SK-N-SH (cell line): Measurements from ENCODE around the gene GPC4. TPM values are rescaled to one million over a fixed set of nuclear protein-coding genes. Genes with fewer than 3 reads are reported as not detected.

Experiments
- CTCF ChIA-PET: fragments of 300-600, 350-600 bp; formaldehyde crosslinking; extraction: SDS; loops from one replicate; lab custom pipeline; 2021; lab: Yijun Ruan, JAX
- POLR2A ChIA-PET: fragments of 350-600 bp; sonication (Branson Sonifier 250); formaldehyde crosslinking; extraction: SDS; loops from one replicate; lab custom pipeline; 2020; ENCODE audit warnings: antibody characterized with exemption, inconsistent platforms; lab: Yijun Ruan, JAX
- DNase-seq: peaks from one replicate; pipeline ENCODE4 v3.0.0; 2012
- H2AFZ ChIP-seq: fragments of 200-600 bp; sonication (generic); 2 replicates; pipeline ENCODE4 v1.8.1; 2016; ENCODE audit warnings: antibody characterized with exemption, mild to moderate bottlenecking, low read depth
- H3F3A ChIP-seq: fragments of 200-600 bp; sonication (generic); replicated peaks from 2 replicates; pipeline ENCODE3; 2016; ENCODE audit warnings: antibody characterized with exemption, mild to moderate bottlenecking; ENCODE audit not compliant: insufficient read depth
- H3K27ac ChIP-seq, 2 experiments: fragments of 200-500 bp in 1 of 2; fragments of 200-600 bp in 1 of 2; sonication (Bioruptor generic) in 1 of 2; sonication (generic), shearing (Covaris generic) in 1 of 2; 2 replicates each; pipeline versions ENCODE4 v1.5.1 to v1.6.1; 2014 to 2016; ENCODE audit warnings: low read depth in 2 of 2, inconsistent platforms in 1 of 2, low read length in 1 of 2, mild to moderate bottlenecking in 1 of 2, mixed read lengths in 1 of 2
- H3K27me3 ChIP-seq: fragments of 200-600 bp; sonication (generic), shearing (Covaris generic); 2 replicates; pipeline ENCODE4 v1.6.1; 2016; ENCODE audit warnings: mixed run types; ENCODE audit not compliant: insufficient read depth
- H3K36me3 ChIP-seq, 2 experiments: fragments of 200-500 bp in 1 of 2; fragments of 200-600 bp in 1 of 2; sonication (Bioruptor generic) in 1 of 2; sonication (generic) in 1 of 2; replicated peaks in 1 of 2; 2 replicates each; pipeline versions ENCODE3 to v1.5.1; 2014 to 2016; ENCODE audit warnings: low read length in 1 of 2, mild to moderate bottlenecking in 1 of 2; ENCODE audit not compliant: insufficient read depth in 2 of 2, control insufficient read depth in 1 of 2
- H3K4me1 ChIP-seq, 2 experiments: fragments of 200-500 bp in 1 of 2; fragments of 200-600 bp in 1 of 2; sonication (Bioruptor generic) in 1 of 2; sonication (generic), shearing (Covaris generic) in 1 of 2; 2 replicates each; pipeline versions ENCODE4 v1.5.1 to v1.6.1; 2014 to 2016; ENCODE audit warnings: low read depth in 1 of 2, low read length in 1 of 2, mixed run types in 1 of 2; ENCODE audit not compliant: insufficient read depth in 2 of 2, control insufficient read depth in 1 of 2
- H3K4me2 ChIP-seq: fragments of 200-600 bp; sonication (generic), shearing (Covaris generic); 2 replicates; pipeline ENCODE4 v1.6.1; 2017; ENCODE audit warnings: mixed run types
- H3K4me3 ChIP-seq, 2 experiments: fragments of 200-500 bp in 1 of 2; fragments of 200-600 bp in 1 of 2; sonication (Bioruptor generic) in 1 of 2; sonication (generic), shearing (Covaris generic) in 1 of 2; 2 replicates each; pipeline versions ENCODE4 v1.5.1 to v1.8.1; 2014 to 2016; ENCODE audit warnings: low read depth in 2 of 2, inconsistent platforms in 1 of 2, low read length in 1 of 2, mild to moderate bottlenecking in 1 of 2, mixed read lengths in 1 of 2, moderate library complexity in 1 of 2
- H3K79me2 ChIP-seq: fragments of 200-600 bp; sonication (generic); 2 replicates; pipeline ENCODE4 v1.8.1; 2017; ENCODE audit warnings: mild to moderate bottlenecking; ENCODE audit not compliant: insufficient read depth
- H3K9ac ChIP-seq: fragments of 200-600 bp; sonication (generic); 2 replicates; pipeline ENCODE4 v1.6.1; 2017; ENCODE audit warnings: mixed run types
- H3K9me2 ChIP-seq: fragments of 200-600 bp; sonication (generic); 2 replicates; pipeline ENCODE4 v1.6.1; 2017; ENCODE audit warnings: mixed run types
- H3K9me3 ChIP-seq: fragments of 200-600 bp; sonication (generic); 2 replicates; pipeline ENCODE4 v1.6.1; 2017; ENCODE audit warnings: mixed run types, mild to moderate bottlenecking, moderate library complexity
- H4K20me1 ChIP-seq: fragments of 200-600 bp; sonication (generic); 2 replicates; pipeline ENCODE4 v1.6.1; 2017; ENCODE audit warnings: mild to moderate bottlenecking, mixed run types; ENCODE audit not compliant: insufficient read depth
- CHD2 ChIP-seq: fragments of 150-350 bp; IDR thresholded peaks from 2 replicates; pipeline ENCODE4 v1.6.1; 2018; ENCODE audit warnings: low read length; ENCODE audit not compliant: partially characterized antibody
- ELF1 ChIP-seq: IDR thresholded peaks from 2 replicates; pipeline ENCODE4 v1.4.0; 2012
- FOXJ3 ChIP-seq: sonication (generic); formaldehyde crosslinking; IDR thresholded peaks from 2 replicates; pipeline ENCODE4 v1.5.1; 2020; ENCODE audit warnings: mild to moderate bottlenecking, missing genetic modification reagents
- MEF2A ChIP-seq: IDR thresholded peaks from 2 replicates; pipeline ENCODE4 v1.4.0; 2012; ENCODE audit warnings: low read depth, borderline replicate concordance
- NFIC ChIP-seq: IDR thresholded peaks from 2 replicates; pipeline ENCODE4 v1.4.0; 2012; ENCODE audit warnings: borderline replicate concordance
- NRF1 ChIP-seq: IDR thresholded peaks from 2 replicates; pipeline ENCODE4 v1.6.1; 2012; ENCODE audit warnings: low read depth, mild to moderate bottlenecking, low read length
- RAD21 ChIP-seq: IDR thresholded peaks from 2 replicates; pipeline ENCODE4 v1.6.1; 2012; ENCODE audit warnings: mild to moderate bottlenecking, low read length
- RCOR1 ChIP-seq: fragments of 150-350 bp; IDR thresholded peaks from 2 replicates; pipeline ENCODE4 v1.6.1; 2017; ENCODE audit warnings: antibody characterized with exemption, low read length
- RXRA ChIP-seq: IDR thresholded peaks from 2 replicates; pipeline ENCODE4 v1.4.0; 2012; ENCODE audit warnings: low read depth, mild to moderate bottlenecking, borderline replicate concordance
- SIN3A ChIP-seq: IDR thresholded peaks from 2 replicates; pipeline ENCODE4 v1.6.1; 2012; ENCODE audit warnings: low read depth, mild to moderate bottlenecking, low read length, moderate library complexity, borderline replicate concordance
- SMC3 ChIP-seq: IDR thresholded peaks from 2 replicates; pipeline ENCODE4 v1.6.1; 2012; ENCODE audit warnings: low read depth, low read length, improper control_type of control experiment
- TAF1 ChIP-seq: IDR thresholded peaks from 2 replicates; pipeline ENCODE4 v1.6.1; 2012; ENCODE audit warnings: low read depth, mild to moderate bottlenecking, low read length, moderate library complexity, borderline replicate concordance
- TCF12 ChIP-seq: IDR thresholded peaks from 2 replicates; pipeline ENCODE4 v1.4.0; 2012
- YY1 ChIP-seq: IDR thresholded peaks from 2 replicates; pipeline ENCODE4 v1.4.0; 2012; ENCODE audit warnings: low read depth, mild to moderate bottlenecking
- WGBS: methylation state at CpG from one replicate; pipeline ENCODE4 v1.1.6; 2017; ENCODE audit warnings: low lambda C conversion rate; 5-methylcytosine and 5-hydroxymethylcytosine counted together
- polyA plus RNA-seq, 3 experiments: library from polyadenylated mRNA; depleted of rRNA; stranded (reverse); fragments of >200 nt; gene quantifications; 2 replicates each; pipeline ENCODE4 v1.2.3, GENCODE V29; 2012
- TF ChIP-seq, protein P1 (sequence below): fragments of 200-600 bp; sonication (generic); IDR thresholded peaks from 2 replicates; pipeline ENCODE4 v1.6.1; 2017; ENCODE audit warnings: antibody characterized with exemption, mild to moderate bottlenecking, moderate library complexity
- TF ChIP-seq, protein P2 (sequence below): IDR thresholded peaks from 2 replicates; pipeline ENCODE4 v1.4.0; 2012; ENCODE audit warnings: low read depth, borderline replicate concordance
- TF ChIP-seq, protein P3 (sequence below): fragments of 150-350 bp; IDR thresholded peaks from 2 replicates; pipeline ENCODE4 v1.6.1; 2016; ENCODE audit warnings: mild to moderate bottlenecking, low read depth, low read length
- TF ChIP-seq, protein P4 (sequence below): fragments of 150-350 bp; IDR thresholded peaks from 2 replicates; pipeline ENCODE4 v1.6.1; 2017; ENCODE audit warnings: antibody characterized with exemption, low read length, low read depth, borderline replicate concordance

Gene GPC4
- polyA plus RNA-seq, 1 of the 3 experiments (the other 2 are of a cell fraction): 0.16 TPM

DNA sequence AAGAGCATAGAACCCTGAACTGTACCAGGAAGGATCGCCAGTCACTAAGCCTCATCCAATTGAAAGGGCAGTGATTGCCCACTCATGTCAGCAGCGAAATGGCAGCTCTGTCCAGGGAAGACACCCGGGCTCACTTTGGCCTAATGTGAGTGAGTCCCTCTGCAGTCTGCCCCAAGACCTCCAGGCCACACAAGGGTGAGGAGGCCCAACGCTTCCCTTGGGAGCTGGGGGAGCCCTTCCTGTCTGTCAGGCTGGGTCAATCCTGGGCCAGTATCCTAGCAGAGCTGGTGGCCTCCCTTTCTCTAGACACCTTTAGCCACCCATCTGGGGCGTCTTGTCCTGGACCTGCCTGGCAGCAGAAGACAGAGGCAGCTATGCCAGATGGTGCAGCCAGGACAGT is 39.6 kb upstream of the GPC4 start:
- Histone ChIP-seq H3K79me2 (no peaks in the 10 kb centered on the region), H3K4me3 (no peak overlapping the region), H3K36me3 (no peaks in the 10 kb centered on the region), H3K27ac (no peak overlapping the region), H3F3A (no peaks in the 10 kb centered on the region), H3K27me3 (no peaks in the 10 kb centered on the region), H4K20me1 (no peaks in the 10 kb centered on the region), H2AFZ (no peak overlapping the region), H3K9me2 (no peaks in the 10 kb centered on the region), H3K4me1 (no peaks in the 10 kb centered on the region), H3K9me3 (no peaks in the 10 kb centered on the region), H3K9ac (no peak overlapping the region), H3K4me2 (no peak overlapping the region)
- ChIA-PET CTCF (no interaction called here), POLR2A (no interaction called here)
- TF ChIP-seq RCOR1: no peak
- no peak for TF ChIP-seq RAD21
- TF ChIP-seq NFIC: no peak
- no peak for TF ChIP-seq FOXJ3 (CRISPR knock-in tag)
- no peak for TF ChIP-seq MEF2A
- TF ChIP-seq, protein P1, sequence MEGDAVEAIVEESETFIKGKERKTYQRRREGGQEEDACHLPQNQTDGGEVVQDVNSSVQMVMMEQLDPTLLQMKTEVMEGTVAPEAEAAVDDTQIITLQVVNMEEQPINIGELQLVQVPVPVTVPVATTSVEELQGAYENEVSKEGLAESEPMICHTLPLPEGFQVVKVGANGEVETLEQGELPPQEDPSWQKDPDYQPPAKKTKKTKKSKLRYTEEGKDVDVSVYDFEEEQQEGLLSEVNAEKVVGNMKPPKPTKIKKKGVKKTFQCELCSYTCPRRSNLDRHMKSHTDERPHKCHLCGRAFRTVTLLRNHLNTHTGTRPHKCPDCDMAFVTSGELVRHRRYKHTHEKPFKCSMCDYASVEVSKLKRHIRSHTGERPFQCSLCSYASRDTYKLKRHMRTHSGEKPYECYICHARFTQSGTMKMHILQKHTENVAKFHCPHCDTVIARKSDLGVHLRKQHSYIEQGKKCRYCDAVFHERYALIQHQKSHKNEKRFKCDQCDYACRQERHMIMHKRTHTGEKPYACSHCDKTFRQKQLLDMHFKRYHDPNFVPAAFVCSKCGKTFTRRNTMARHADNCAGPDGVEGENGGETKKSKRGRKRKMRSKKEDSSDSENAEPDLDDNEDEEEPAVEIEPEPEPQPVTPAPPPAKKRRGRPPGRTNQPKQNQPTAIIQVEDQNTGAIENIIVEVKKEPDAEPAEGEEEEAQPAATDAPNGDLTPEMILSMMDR: no peak
- no peak for TF ChIP-seq TCF12
- no peak for TF ChIP-seq RXRA
- TF ChIP-seq NRF1: no peak
- WGBS: 23% methylated on average over 2 of the region's 5 CpGs
- DNase-seq: no peak

DNA sequence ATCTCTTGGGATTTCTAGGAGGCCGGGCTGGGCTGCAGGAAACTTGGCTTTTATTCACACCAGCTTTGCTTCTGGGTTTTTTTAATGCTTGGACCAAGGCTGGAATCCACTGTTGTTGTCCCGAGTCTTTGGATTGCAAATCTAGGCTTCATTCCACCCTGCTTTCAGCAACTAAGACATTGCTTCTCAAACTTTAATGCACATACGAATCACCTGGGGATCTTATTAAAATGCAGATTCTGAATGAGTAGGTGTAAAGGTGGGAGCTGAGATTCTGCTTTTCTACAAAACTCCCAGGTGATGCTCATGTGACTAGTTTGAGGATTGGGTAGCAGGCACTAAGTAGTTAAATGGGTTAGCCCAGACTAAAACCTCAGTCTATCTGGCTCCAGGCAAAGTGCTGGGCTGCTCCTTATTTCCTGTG is 39.2 kb upstream of the GPC4 start:
- Histone ChIP-seq H3K9ac (no peak overlapping the region), H3K27me3 (no peaks in the 10 kb centered on the region), H4K20me1 (no peaks in the 10 kb centered on the region), H3K4me2 (no peak overlapping the region)
- DNase-seq: no peak
- TF ChIP-seq, protein P2, sequence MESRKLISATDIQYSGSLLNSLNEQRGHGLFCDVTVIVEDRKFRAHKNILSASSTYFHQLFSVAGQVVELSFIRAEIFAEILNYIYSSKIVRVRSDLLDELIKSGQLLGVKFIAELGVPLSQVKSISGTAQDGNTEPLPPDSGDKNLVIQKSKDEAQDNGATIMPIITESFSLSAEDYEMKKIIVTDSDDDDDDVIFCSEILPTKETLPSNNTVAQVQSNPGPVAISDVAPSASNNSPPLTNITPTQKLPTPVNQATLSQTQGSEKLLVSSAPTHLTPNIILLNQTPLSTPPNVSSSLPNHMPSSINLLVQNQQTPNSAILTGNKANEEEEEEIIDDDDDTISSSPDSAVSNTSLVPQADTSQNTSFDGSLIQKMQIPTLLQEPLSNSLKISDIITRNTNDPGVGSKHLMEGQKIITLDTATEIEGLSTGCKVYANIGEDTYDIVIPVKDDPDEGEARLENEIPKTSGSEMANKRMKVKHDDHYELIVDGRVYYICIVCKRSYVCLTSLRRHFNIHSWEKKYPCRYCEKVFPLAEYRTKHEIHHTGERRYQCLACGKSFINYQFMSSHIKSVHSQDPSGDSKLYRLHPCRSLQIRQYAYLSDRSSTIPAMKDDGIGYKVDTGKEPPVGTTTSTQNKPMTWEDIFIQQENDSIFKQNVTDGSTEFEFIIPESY: no peak
- TF ChIP-seq SMC3: no peak
- TF ChIP-seq, protein P1: no peak
- no peak for TF ChIP-seq NRF1
- no peak for TF ChIP-seq CHD2
- TF ChIP-seq YY1: no peak
- no peak for TF ChIP-seq ELF1
- no peak for TF ChIP-seq FOXJ3 (CRISPR knock-in tag)
- TF ChIP-seq, protein P3, sequence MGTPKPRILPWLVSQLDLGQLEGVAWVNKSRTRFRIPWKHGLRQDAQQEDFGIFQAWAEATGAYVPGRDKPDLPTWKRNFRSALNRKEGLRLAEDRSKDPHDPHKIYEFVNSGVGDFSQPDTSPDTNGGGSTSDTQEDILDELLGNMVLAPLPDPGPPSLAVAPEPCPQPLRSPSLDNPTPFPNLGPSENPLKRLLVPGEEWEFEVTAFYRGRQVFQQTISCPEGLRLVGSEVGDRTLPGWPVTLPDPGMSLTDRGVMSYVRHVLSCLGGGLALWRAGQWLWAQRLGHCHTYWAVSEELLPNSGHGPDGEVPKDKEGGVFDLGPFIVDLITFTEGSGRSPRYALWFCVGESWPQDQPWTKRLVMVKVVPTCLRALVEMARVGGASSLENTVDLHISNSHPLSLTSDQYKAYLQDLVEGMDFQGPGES: no peak
- TF ChIP-seq TCF12: no peak
- TF ChIP-seq, protein P4, sequence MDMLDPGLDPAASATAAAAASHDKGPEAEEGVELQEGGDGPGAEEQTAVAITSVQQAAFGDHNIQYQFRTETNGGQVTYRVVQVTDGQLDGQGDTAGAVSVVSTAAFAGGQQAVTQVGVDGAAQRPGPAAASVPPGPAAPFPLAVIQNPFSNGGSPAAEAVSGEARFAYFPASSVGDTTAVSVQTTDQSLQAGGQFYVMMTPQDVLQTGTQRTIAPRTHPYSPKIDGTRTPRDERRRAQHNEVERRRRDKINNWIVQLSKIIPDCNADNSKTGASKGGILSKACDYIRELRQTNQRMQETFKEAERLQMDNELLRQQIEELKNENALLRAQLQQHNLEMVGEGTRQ: no peak
- no peak for TF ChIP-seq TAF1
- no peak for TF ChIP-seq RCOR1
- TF ChIP-seq SIN3A: no peak
- TF ChIP-seq, all 33 proteins: peak for 0
- H3F3A ChIP-seq: no peaks in the 10 kb centered on the region
- no peaks in the 10 kb centered on the region for H3K9me3 ChIP-seq
- H3K36me3 ChIP-seq: no peaks in the 10 kb centered on the region
- H3K9me2 ChIP-seq: no peaks in the 10 kb centered on the region
- no peaks in the 10 kb centered on the region for H3K79me2 ChIP-seq
- CTCF ChIA-PET: no interaction called here
- no peaks in the 10 kb centered on the region for H3K4me1 ChIP-seq
- POLR2A ChIA-PET: no interaction called here
- WGBS: 28% methylated on average over 3 of the region's 3 CpGs
- H2AFZ ChIP-seq: no peak overlapping the region
- H3K4me3 ChIP-seq: no peak overlapping the region
- H3K27ac ChIP-seq: no peak overlapping the region
